K562 (cell line): ENCODE results near the gene KRTAP9-8. TPM values are rescaled to one million over a fixed set of nuclear protein-coding genes. Genes with fewer than 3 reads are reported as not detected.

Experiments
- RNF2 ChIP-seq: sonication (generic); IDR thresholded peaks from 2 replicates; pipeline ENCODE4 v1.6.1; 2016
- ZBTB40 ChIP-seq, 2 experiments: fragments of 450-650 bp in 1 of 2; sonication (generic) in 1 of 2; formaldehyde crosslinking in 1 of 2; IDR thresholded peaks; 2 replicates each; pipeline versions ENCODE4 v1.7.1 to v1.9.0; 2016 to 2022; ENCODE audit warnings: inconsistent platforms in 1 of 2, mild to moderate bottlenecking in 1 of 2, missing genetic modification reagents in 1 of 2
- polyA plus RNA-seq, 8 experiments: library from polyadenylated mRNA; depleted of rRNA in 4 of 8; stranded (reverse) in 5 of 8; unstranded in 3 of 8; fragments of >200 nt; fragmentation: Nextera tagmentation in 2 of 8; fragmentation: Illumina TruSeq in 1 of 8; extraction: Ambion mirVana in 2 of 8; extraction: Trizol in 1 of 8; gene quantifications; 2 replicates each; pipeline versions ENCODE4 v1.2.1 to v1.2.3, GENCODE V29; 2011 to 2014; ENCODE audit warnings: inconsistent platforms in 1 of 8, missing spikeins in 1 of 8
- total RNA-seq, 7 experiments: library from RNA; depleted of rRNA in 6 of 7; stranded (reverse); fragments of >200 nt in 6 of 7; fragmentation: Illumina TruSeq in 2 of 7; extraction: Trizol in 2 of 7; gene quantifications; 2 replicates each; pipeline versions ENCODE4 v1.2.1 to v1.2.3, GENCODE V29; 2011 to 2021; ENCODE audit warnings: low replicate concordance in 1 of 7

Gene KRTAP9-8
- total and polyA plus RNA-seq, 9 of the 15 experiments (the other 6 are each of a cell fraction or from before 2014, with no cell fraction given): not detected

GRCh38 chr17:41258406-41258805, 20.6 kb downstream of the KRTAP9-8 start (continued):
- TF ChIP-seq ZBTB40 (IDR thresholded peaks at IDR 0.05) (no peak), ZBTB40 (CRISPR knock-in tag; IDR thresholded peaks at IDR 0.05) (no peak), RNF2 (no peak)
